HG03280 (cell line): ENCODE results near the gene NKAIN4.

Experiments
- ATAC-seq: cut with Tn5 transposase; IDR thresholded peaks from one replicate; pipeline ENCODE4 v1.9.1; 2021; ENCODE audit warnings: mild to moderate bottlenecking, moderate library complexity; ENCODE audit not compliant: unreplicated experiment

The NKAIN4 gene

GRCh38 chr20:63254232-63254605 lies at the start of gene NKAIN4:
TSS of gene NKAIN4 (minus strand) at chr20:63254463. CDS start at chr20:63254450, 13 bp downstream.
- ATAC-seq = no peak

GRCh38 chr20:63303095-63303666 lies 48.9 kb upstream of the NKAIN4 start:
- no peak for ATAC-seq

GRCh38 chr20:63301671-63302070 lies 47.4 kb upstream of the NKAIN4 start:
- no peak for ATAC-seq

- ATAC-seq = no peak
Measured at GRCh38 chr20:63298731-63299312, 44.6 kb upstream of the NKAIN4 start.

GRCh38 chr20:63297796-63298572 lies 43.7 kb upstream of the NKAIN4 start:
- no peak for ATAC-seq

DNA sequence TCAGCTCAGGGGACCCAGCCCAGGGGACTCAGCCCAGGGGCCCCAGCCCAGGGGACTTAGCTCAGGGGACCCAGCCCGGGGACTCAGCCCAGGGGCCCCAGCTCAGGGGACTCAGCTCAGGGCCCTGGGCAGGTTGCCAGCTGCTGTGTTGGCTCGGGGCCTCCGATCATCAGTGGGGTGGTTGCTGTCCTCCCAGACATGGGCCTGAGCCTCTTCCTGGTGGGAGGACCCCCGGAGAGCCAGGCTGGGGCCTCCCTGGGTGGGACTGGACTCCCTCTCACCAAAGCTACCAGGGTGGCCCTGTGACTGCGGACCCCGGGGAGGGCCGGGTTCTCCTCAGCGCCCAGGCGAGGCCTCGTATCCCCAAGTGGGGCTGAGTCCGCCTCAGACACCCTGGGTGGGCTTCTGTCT lies 43.1 kb upstream of the NKAIN4 start:
- ATAC-seq = no peak

DNA sequence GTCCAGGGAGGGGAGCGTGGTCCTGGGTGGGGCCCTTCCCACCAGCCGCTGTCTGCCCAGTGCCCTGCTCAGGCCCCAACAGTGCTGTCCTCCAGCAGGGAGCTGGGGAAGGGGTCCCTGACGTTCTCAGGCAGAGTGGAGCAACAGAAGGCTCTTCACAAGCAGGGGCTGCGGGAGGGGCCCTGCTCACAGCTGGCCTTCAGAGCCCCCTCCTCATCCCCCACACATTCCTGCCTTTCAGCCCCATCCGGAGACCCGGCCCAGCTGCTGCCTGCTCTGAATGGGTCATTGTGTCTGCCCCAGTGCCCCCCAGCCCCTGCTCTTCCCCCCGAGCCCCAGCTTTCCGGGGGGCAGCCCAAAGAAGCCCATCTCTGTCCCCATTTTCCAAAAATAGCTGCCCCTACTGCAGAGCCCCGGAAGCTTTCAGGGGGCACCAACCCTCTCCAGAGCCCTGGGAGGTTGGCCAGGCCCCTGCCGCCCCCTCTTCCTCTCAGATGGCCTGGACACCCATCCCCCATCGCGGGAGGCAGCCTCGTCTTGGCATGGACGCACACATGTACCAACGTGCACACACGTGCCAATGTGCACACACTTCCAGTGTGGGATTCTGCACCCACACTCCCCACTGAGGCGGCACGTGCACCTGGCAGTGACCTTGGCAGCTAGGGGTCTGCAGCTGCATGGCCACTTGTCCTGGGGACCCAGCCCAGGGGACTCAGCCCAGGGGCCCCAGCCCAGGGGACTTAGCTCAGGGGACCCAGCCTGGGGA lies 42.5 kb upstream of the NKAIN4 start:
- ATAC-seq = no peak

DNA sequence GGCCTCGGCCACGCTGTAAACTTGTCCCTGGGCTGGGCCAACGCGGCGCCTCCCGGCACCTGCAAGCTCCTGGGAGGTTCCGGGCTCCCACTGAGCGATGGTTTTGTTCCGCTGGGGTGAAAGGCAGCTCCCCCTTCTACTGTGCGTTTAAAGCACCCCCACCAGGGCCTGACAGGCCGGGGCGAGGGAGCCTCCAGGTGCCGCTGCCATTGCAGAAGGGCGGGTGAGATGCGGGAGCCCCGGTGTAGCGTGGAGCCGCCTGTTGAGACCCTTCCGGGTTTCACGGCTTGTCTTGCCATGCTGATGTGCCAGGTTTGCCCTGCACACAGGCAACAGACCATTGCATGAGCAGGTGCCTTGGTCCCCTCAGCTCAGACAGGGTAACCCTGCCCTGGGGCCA lies 41.6 kb upstream of the NKAIN4 start:
- ATAC-seq = no peak

DNA sequence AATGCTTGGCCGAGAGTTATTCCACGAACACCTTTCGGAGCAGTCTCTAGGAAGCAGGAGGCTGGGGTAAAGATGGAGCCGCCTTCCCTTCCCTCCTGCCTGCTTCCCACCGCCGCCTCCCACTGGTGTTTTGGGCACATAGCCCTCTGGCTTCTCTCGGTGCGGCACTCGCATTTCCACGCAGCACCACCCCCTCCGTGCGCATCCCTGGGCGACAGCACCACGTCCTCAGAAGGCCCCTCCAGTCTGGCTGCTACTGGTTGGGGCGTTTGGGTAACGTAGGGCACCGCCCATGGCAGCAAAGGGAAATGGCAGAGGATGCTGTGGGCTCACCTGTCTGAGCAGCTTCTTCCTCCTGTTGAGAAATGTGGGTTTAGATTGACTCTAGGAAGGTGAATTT lies 41.2 kb upstream of the NKAIN4 start:
- no peak for ATAC-seq

GRCh38 chr20:63295018-63295417 lies 40.8 kb upstream of the NKAIN4 start:
- ATAC-seq = no peak

GRCh38 chr20:63294536-63294900 lies 40.3 kb upstream of the NKAIN4 start:
- no peak for ATAC-seq

- no peak for ATAC-seq
Measured at GRCh38 chr20:63293871-63294535, 39.7 kb upstream of the NKAIN4 start.

DNA sequence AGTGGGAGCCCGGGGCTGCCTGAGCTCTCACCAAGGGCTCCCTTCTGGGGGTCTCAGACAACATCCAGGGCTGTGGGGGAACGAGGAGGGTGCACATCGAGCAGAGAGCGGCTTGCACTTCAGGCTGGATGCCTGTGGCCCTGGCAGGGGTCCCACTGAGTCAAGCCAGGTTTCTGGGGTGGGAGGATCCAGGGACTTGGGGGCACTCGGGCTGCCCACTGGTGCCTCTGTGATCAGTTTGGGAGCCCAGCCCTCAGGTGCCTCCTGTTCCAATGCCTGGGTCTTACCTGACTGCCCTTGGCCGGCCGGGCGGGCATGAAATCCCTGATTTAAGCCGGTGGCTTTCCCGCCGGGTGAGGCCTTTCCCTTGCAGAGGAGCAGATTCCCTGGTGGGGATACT lies 39.2 kb upstream of the NKAIN4 start:
- no peak for ATAC-seq

DNA sequence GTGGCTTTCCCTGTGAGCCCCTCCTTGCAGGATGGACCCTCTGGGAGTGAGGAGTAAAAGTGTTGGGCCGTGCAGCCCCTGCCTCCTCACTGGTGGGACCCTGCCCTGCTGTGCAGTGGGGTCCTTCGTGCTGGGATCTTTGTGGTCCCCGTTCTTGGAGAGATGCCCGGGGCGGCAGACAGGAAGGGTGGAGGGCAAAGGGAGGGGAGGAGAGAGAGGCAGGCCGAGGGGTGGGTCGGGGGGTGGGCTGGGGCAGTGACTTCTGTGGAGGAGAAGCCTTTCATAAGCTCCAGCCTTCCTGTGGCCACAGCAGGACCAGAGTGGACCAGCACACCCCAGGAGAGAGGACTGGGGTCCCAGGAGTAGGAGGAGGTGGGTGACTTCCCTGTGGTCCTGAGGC lies 38.6 kb upstream of the NKAIN4 start, which contains the start of gene COL20A1:
COL20A1 (plus strand) TSS at position 283 of the 400 bp plus-strand sequence. CDS start 1,922 bp downstream, outside the sequence.
- ATAC-seq = no peak

GRCh38 chr20:63292292-63292701 lies 38.0 kb upstream of the NKAIN4 start:
- no peak for ATAC-seq

GRCh38 chr20:63291811-63292210 lies 37.5 kb upstream of the NKAIN4 start:
- ATAC-seq = no peak

- ATAC-seq = no peak
Measured at GRCh38 chr20:63290677-63291472, 36.6 kb upstream of the NKAIN4 start.

GRCh38 chr20:63290136-63290676 lies 35.9 kb upstream of the NKAIN4 start:
- ATAC-seq = no peak

DNA sequence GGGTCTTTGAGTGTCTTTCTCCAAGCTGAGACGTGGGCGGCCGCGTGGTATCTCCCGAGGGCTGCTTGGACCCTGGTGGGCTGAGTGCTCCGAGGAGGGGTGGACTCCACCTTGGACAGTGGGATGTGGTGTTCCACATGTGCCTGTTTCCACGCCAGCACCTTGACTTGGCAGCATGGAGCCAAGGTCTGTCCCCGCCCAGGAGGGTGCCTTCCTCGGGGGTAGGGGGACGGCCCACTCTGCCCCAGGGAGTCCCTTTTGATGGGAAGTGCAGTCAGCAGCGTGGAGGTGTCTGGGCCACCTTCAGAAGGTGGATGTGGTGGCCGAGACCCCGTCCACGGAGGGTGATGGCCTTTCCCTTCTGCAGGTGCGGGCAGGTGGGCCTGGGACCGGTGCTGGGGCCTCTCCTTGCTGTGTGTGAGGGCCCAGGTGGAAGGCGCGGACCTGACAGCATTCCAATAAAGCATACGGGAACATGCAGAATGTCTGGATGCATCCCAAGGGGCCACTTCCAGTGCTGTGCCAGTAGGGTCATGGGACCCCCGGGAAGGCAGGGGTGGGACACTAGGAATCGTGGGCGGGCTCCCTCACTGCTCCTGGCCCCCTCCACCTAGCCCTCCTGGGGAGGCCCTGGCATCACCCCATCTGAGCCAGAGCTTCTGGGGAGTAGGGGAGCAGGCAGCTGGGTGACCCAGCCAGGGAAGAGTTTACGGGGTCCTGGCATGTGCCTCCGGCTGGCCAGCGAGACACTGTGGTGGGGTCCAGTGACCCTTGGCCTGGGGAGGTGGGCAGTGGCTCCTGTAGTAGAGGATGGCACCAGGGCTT lies 35.3 kb upstream of the NKAIN4 start:
- no peak for ATAC-seq
